Colonic mucosa (tissue), 4 donors: ENCODE results near the gene DHX35. TPM values are rescaled to one million over a fixed set of nuclear protein-coding genes. Genes with fewer than 3 reads are reported as not detected.
A peak's percentile ranks its signal among the peaks of the same experiment; 100 is the strongest.

Experiments used
- DNase-seq: peaks from one replicate; pipeline ENCODE4 v3.0.0-alpha.2; 2020
- H3K27ac ChIP-seq: fragments of 200-600 bp; one replicate; pipeline ENCODE4 v1.8.0; 2021
- H3K27me3 ChIP-seq: fragments of 200-600 bp; one replicate; pipeline ENCODE4 v1.8.0; 2021
- H3K36me3 ChIP-seq: fragments of 200-600 bp; one replicate; pipeline ENCODE4 v1.8.0; 2021
- H3K4me1 ChIP-seq: fragments of 200-600 bp; one replicate; pipeline ENCODE4 v1.8.0; 2021; ENCODE audit warnings: mild to moderate bottlenecking
- H3K4me3 ChIP-seq: fragments of 200-600 bp; one replicate; pipeline ENCODE4 v1.8.0; 2021
- H3K9ac ChIP-seq, 2 donors: one replicate each; pipeline ENCODE4 v1.7.0; 2013; ENCODE audit warnings: control low read depth in 2 of 2, low read depth in 2 of 2, low read length in 2 of 2
- H3K9me3 ChIP-seq: fragments of 200-600 bp; one replicate; pipeline ENCODE4 v1.8.0; 2021
- intact Hi-C: fragments of 100-400 bp; cut with DNase I; formaldehyde crosslinking; loops from one replicate; pipeline ENCODE4 v1.14.1; 2022
- total RNA-seq, 2 donors: library from RNA; stranded (reverse); fragmentation: NEBNext Ultra II Directional in 1 of 2; extraction: Animal tissue kit (Norgen Biotek cat#: 25700) in 1 of 2; gene quantifications; one replicate each; pipeline ENCODE4 v1.2.1, GENCODE V29; 2021
- TF ChIP-seq, protein P1 (sequence below): fragments of 200-600 bp; IDR thresholded peaks from one replicate; pipeline ENCODE4 v1.8.0; 2022; ENCODE audit warnings: antibody characterized with exemption, mild to moderate bottlenecking
- donor health status: healthy.
- donor health status: DM: no; HTN: no; CAD: no.
- donor health status: DM: no; HTN: no; CAD: no.

The DHX35 gene
- total RNA-seq, 2 donors from 2014 or later, result 16.3 to 16.9 TPM

- no peak overlapping the region for H3K4me3 ChIP-seq
- DNase-seq, result no peak
- H3K4me1 ChIP-seq, result no peaks in the 10 kb centered on the region
- no peaks in the 10 kb centered on the region for H3K36me3 ChIP-seq
- no peaks in the 10 kb centered on the region for H3K9me3 ChIP-seq
- H3K27ac ChIP-seq, result no peak overlapping the region
- no peaks in the 10 kb centered on the region for H3K27me3 ChIP-seq
- no peak overlapping the region for H3K9ac ChIP-seq
- TF ChIP-seq, protein P1, sequence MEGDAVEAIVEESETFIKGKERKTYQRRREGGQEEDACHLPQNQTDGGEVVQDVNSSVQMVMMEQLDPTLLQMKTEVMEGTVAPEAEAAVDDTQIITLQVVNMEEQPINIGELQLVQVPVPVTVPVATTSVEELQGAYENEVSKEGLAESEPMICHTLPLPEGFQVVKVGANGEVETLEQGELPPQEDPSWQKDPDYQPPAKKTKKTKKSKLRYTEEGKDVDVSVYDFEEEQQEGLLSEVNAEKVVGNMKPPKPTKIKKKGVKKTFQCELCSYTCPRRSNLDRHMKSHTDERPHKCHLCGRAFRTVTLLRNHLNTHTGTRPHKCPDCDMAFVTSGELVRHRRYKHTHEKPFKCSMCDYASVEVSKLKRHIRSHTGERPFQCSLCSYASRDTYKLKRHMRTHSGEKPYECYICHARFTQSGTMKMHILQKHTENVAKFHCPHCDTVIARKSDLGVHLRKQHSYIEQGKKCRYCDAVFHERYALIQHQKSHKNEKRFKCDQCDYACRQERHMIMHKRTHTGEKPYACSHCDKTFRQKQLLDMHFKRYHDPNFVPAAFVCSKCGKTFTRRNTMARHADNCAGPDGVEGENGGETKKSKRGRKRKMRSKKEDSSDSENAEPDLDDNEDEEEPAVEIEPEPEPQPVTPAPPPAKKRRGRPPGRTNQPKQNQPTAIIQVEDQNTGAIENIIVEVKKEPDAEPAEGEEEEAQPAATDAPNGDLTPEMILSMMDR, result no peak
- intact Hi-C loops, result no loop called here
Measured at GRCh38 chr20:38985603-38986170, 23.5 kb downstream of the DHX35 start.

DNA sequence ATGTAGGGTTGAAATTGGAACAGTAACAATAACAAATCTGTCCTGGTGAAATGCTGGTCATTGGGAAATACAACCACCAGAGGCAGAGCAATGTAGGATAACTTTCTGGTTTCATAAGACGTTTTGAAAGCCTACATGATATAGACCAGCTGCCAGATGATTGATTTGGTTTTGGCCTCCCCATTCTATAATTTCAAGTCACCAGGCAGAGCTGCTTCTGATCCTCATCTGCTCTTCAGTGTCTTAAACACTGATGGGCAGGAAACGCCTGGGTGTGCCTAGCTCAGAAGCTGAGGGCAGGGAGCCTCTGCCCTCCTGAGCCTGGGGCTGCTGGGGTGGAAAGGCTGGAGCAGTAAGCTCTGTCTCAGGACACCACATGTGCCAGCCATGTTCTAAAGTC, 24.5 kb downstream of the DHX35 start:
- Histone ChIP-seq H3K4me1 (no peaks in the 10 kb centered on the region), H3K27ac (no peak overlapping the region), H3K36me3 (no peaks in the 10 kb centered on the region), H3K9me3 (no peaks in the 10 kb centered on the region), H3K27me3 (no peaks in the 10 kb centered on the region), H3K4me3 (no peak overlapping the region), H3K9ac (peak overlapping the region in 1 of 2 donors; percentile 1)
- TF ChIP-seq, protein P1, result no peak
- DNase-seq, result no peak
- intact Hi-C loops, result no loop called here

DNA sequence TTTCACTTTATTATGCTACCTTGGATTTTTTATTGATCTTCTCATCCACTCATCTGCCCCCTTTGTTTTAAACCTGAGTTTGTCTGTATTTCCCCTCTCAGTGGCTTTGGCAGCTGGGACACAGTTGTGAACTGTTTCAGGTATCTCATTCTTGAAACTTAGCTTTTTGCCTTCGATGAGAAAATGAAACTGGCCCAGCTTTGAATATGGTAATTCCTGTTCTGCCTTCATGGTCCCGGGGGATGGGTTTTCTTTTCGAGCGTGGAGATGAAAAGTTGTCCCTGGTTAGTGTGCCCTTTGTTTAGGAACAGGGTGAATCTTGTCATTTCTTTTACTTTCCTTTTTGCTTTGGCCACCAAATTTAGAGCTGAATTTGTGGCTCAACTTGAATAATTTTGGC, 25.6 kb downstream of the DHX35 start:
- Histone ChIP-seq H3K9ac (no peak overlapping the region), H3K36me3 (no peaks in the 10 kb centered on the region), H3K27ac (no peak overlapping the region), H3K4me1 (no peaks in the 10 kb centered on the region), H3K9me3 (no peaks in the 10 kb centered on the region), H3K4me3 (no peak overlapping the region), H3K27me3 (no peaks in the 10 kb centered on the region)
- TF ChIP-seq, protein P1, result no peak
- DNase-seq, result no peak
- intact Hi-C loops, result no loop called here

DNA sequence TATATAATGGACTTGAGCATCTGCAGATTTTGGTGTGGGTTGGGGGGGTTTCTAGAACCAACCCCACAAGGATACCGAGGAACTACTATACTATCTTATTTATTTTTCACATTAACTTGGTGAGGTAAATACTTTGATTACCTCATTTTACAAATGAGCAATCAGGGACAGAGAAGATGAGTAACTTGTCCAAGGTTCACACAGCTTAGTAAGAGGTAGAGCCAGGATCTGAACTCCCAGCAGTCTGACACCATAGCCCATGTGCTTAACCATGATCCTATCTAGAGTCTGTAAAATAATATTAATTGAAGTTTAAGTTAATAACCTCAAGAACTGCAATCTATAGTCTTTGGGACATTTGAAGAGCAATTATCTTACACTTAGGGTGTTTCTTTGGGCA, 28.6 kb downstream of the DHX35 start:
- Histone ChIP-seq H3K4me1 (no peaks in the 10 kb centered on the region), H3K4me3 (no peak overlapping the region), H3K9ac (no peak overlapping the region), H3K36me3 (no peaks in the 10 kb centered on the region), H3K27ac (no peak overlapping the region), H3K27me3 (no peaks in the 10 kb centered on the region), H3K9me3 (no peaks in the 10 kb centered on the region)
- no peak for DNase-seq
- TF ChIP-seq, protein P1, result no peak
- intact Hi-C loops, result no loop called here

DNA sequence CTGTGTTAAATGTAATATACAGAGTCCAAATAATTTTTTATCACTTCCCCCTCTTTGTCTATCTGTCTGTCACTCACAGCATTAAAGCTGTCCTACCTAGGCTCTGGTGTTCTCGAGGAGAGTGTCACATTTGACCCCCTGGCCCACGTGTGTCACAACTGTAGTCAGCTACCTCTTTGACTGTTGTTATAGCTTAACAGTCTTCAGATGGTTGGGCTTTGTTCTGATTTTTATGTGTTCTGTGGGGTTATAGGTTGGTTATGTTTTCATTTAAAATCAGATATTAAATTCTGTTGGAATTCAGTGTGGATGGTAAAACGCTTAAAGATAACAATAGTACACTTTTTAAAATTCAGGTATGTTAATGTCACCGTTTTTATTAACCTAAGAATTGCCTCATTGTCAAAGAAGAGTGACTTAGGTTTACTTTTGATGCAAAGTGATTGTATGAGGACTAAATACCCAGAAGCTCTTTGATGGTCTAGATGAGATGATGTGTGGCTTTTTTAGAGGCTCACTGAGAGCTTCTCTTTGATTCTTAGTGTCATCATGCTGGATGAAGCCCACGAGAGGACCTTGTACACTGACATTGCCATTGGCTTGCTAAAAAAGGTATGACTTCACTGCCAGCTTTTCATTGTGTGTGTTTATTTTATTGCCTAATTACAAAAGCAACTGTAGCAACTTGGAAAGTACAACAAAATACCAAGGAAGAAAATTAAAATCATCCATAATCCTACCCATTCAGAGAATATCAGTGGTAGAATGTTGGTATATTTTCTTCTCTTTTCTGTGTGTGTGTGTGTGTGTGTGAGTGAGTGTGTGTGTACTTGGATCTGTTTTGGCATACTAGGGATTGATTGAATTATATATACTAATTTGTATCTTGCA, 29.9 kb downstream of the DHX35 start:
- Histone ChIP-seq H3K27ac (no peak overlapping the region), H3K4me1 (no peaks in the 10 kb centered on the region), H3K9ac (no peak overlapping the region), H3K9me3 (no peaks in the 10 kb centered on the region), H3K27me3 (no peaks in the 10 kb centered on the region), H3K4me3 (no peak overlapping the region), H3K36me3 (no peaks in the 10 kb centered on the region)
- TF ChIP-seq, protein P1, result no peak
- DNase-seq, result no peak
- intact Hi-C loops, result no loop called here
